Neuronal stem cell (in vitro differentiated cells): ENCODE measurements around the gene SFMBT2.

Experiments used
- DNase-seq: peaks from one replicate; pipeline ENCODE4 v3.0.0-alpha.2; 2013; ENCODE audit warnings: low spot score
- H2AFZ ChIP-seq: one replicate; pipeline ENCODE4 v1.6.1; 2013; ENCODE audit warnings: mild to moderate bottlenecking, low read length, inconsistent platforms
- H2AK5ac ChIP-seq: 2 replicates; pipeline ENCODE4 v1.6.1; 2013; ENCODE audit warnings: low read depth, mild to moderate bottlenecking, inconsistent platforms, low read length, moderate library complexity, mixed read lengths
- H2BK120ac ChIP-seq: 2 replicates; pipeline ENCODE4 v1.6.1; 2013; ENCODE audit warnings: low read depth, mild to moderate bottlenecking, inconsistent platforms, low read length, moderate library complexity, mixed read lengths
- H2BK12ac ChIP-seq: one replicate; pipeline ENCODE4 v1.6.1; 2013; ENCODE audit warnings: low read length, inconsistent platforms
- H2BK15ac ChIP-seq: 2 replicates; pipeline ENCODE4 v1.6.1; 2013; ENCODE audit warnings: mild to moderate bottlenecking, low read length, inconsistent platforms, mixed read lengths
- H2BK5ac ChIP-seq: one replicate; pipeline ENCODE4 v1.6.1; 2013; ENCODE audit warnings: inconsistent platforms, mild to moderate bottlenecking, low read length, moderate library complexity
- H3K14ac ChIP-seq: one replicate; pipeline ENCODE4 v1.6.1; 2013; ENCODE audit warnings: low read length, inconsistent platforms
- H3K18ac ChIP-seq: 2 replicates; pipeline ENCODE4 v1.6.1; 2013; ENCODE audit warnings: low read length, inconsistent platforms
- H3K23ac ChIP-seq: 2 replicates; pipeline ENCODE4 v1.6.1; 2013; ENCODE audit warnings: low read depth, mild to moderate bottlenecking, mixed read lengths, low read length, inconsistent platforms; ENCODE audit not compliant: poor library complexity
- H3K27ac ChIP-seq: replicated peaks from 3 replicates; pipeline ENCODE4 v1.5.1; 2013; ENCODE audit warnings: low read length, inconsistent platforms
- H3K27me3 ChIP-seq, 3 experiments: 2 replicates each; pipeline ENCODE4 v1.6.1; 2013; ENCODE audit warnings: low read length in 3 of 3, mild to moderate bottlenecking in 2 of 3, inconsistent platforms in 1 of 3, low read depth in 1 of 3, mixed read lengths in 1 of 3, moderate library complexity in 1 of 3; ENCODE audit not compliant: control insufficient read depth in 3 of 3, insufficient read depth in 3 of 3
- H3K36me3 ChIP-seq, 2 donors: replicated peaks in 1 of 2; 2 replicates each; pipeline ENCODE4 v1.6.1; 2013; ENCODE audit warnings: low read length in 2 of 2; ENCODE audit not compliant: control insufficient read depth in 2 of 2, insufficient read depth in 2 of 2
- H3K4ac ChIP-seq: 2 replicates; pipeline ENCODE4 v1.6.1; 2013; ENCODE audit warnings: inconsistent platforms, mild to moderate bottlenecking, low read length, moderate library complexity
- H3K4me1 ChIP-seq, 2 donors: 1 replicate in 1 of 2; 2 replicates in 1 of 2; pipeline ENCODE4 v1.6.1; 2013; ENCODE audit warnings: low read length in 2 of 2, low read depth in 1 of 2; ENCODE audit not compliant: control insufficient read depth in 2 of 2, insufficient read depth in 1 of 2
- H3K4me2 ChIP-seq: one replicate; pipeline ENCODE4 v1.6.1; 2013; ENCODE audit warnings: mild to moderate bottlenecking, low read length, inconsistent platforms; ENCODE audit not compliant: insufficient read depth, poor library complexity, severe bottlenecking
- H3K4me3 ChIP-seq, 2 donors: 2 replicates each; pipeline ENCODE4 v1.5.1; 2013; ENCODE audit warnings: low read length in 2 of 2, mild to moderate bottlenecking in 2 of 2, inconsistent platforms in 1 of 2, moderate library complexity in 1 of 2
- H3K79me1 ChIP-seq: one replicate; pipeline ENCODE4 v1.6.1; 2013; ENCODE audit warnings: low read depth, mild to moderate bottlenecking, inconsistent platforms, low read length, moderate library complexity
- H3K9ac ChIP-seq: one replicate; pipeline ENCODE4 v1.6.1; 2013; ENCODE audit warnings: mild to moderate bottlenecking, low read depth, low read length, inconsistent platforms; ENCODE audit not compliant: poor library complexity
- H3K9me3 ChIP-seq, 2 donors: replicated peaks in 1 of 2; 2 replicates each; pipeline versions ENCODE3 to v1.6.1; 2013; ENCODE audit warnings: low read length in 2 of 2, mild to moderate bottlenecking in 2 of 2, inconsistent platforms in 1 of 2, low read depth in 1 of 2, mixed read lengths in 1 of 2, moderate library complexity in 1 of 2; ENCODE audit not compliant: control insufficient read depth in 2 of 2, insufficient read depth in 1 of 2
- H4K8ac ChIP-seq: one replicate; pipeline ENCODE4 v1.6.1; 2013; ENCODE audit warnings: low read depth, mild to moderate bottlenecking, inconsistent platforms, low read length, moderate library complexity
- H4K91ac ChIP-seq: one replicate; pipeline ENCODE4 v1.6.1; 2013; ENCODE audit warnings: low read length, low read depth, mild to moderate bottlenecking, inconsistent platforms; ENCODE audit not compliant: poor library complexity
- WGBS, 2 donors: extraction: QIAGEN DNeasy Blood & Tissue Kit; methylation state at CpG; one replicate each; pipeline ENCODE4 v1.1.7; 2013; ENCODE audit warnings: missing lambda C conversion rate in 2 of 2, mixed read lengths in 1 of 2; ENCODE audit not compliant: insufficient read length in 2 of 2, insufficient replicate concordance in 1 of 2; ENCODE audit errors: extremely low coverage in 2 of 2; 5-methylcytosine and 5-hydroxymethylcytosine counted together

The SFMBT2 gene

GRCh38 chr10:7245505-7245904, 165.3 kb downstream of the SFMBT2 start:
- Histone ChIP-seq H3K18ac (no peak overlapping the region), H4K91ac (no peak overlapping the region), H3K9me3 (no peaks in the 10 kb centered on the region), H4K8ac (no peak overlapping the region), H2AK5ac (no peak overlapping the region), H3K4me3 (no peak overlapping the region), H3K36me3 (no peaks in the 10 kb centered on the region), H3K4ac (no peak overlapping the region), H2BK120ac (no peak overlapping the region), H2BK5ac (no peak overlapping the region), H3K14ac (no peak overlapping the region), H3K23ac (no peak overlapping the region), H3K4me2 (no peak overlapping the region), H2BK12ac (no peak overlapping the region), H3K9ac (no peak overlapping the region), H3K27ac (no peak overlapping the region), H3K27me3 (no peaks in the 10 kb centered on the region), H2AFZ (no peak overlapping the region), H2BK15ac (no peak overlapping the region), H3K4me1 (peaks cover 0 to 5% of the 10 kb centered on the region in 2 donors), H3K79me1 (no peaks in the 10 kb centered on the region)
- no peak for DNase-seq
- no CpG with 5 or more reads among the region's 4 CpGs for WGBS, 2 donors

GRCh38 chr10:7243873-7244272, 167.0 kb downstream of the SFMBT2 start:
- H4K91ac ChIP-seq: no peak overlapping the region
- H3K79me1 ChIP-seq: no peaks in the 10 kb centered on the region
- H3K18ac ChIP-seq: no peak overlapping the region
- no peak overlapping the region for H2BK15ac ChIP-seq
- WGBS, 2 donors: no CpG with 5 or more reads among the region's 3 CpGs
- no peak overlapping the region for H3K14ac ChIP-seq
- no peak overlapping the region for H2AFZ ChIP-seq
- no peak overlapping the region for H3K27ac ChIP-seq
- H3K4ac ChIP-seq: no peak overlapping the region
- no peak overlapping the region for H3K4me3 ChIP-seq
- H2BK120ac ChIP-seq: no peak overlapping the region
- peaks cover 0 to 5% of the 10 kb centered on the region in 2 donors for H3K4me1 ChIP-seq
- no peak overlapping the region for H3K4me2 ChIP-seq
- H3K23ac ChIP-seq: no peak overlapping the region
- no peak overlapping the region for H4K8ac ChIP-seq
- H3K9ac ChIP-seq: no peak overlapping the region
- H3K27me3 ChIP-seq: no peaks in the 10 kb centered on the region
- H3K36me3 ChIP-seq: no peaks in the 10 kb centered on the region
- no peak for DNase-seq
- H2AK5ac ChIP-seq: no peak overlapping the region
- no peak overlapping the region for H2BK5ac ChIP-seq
- no peaks in the 10 kb centered on the region for H3K9me3 ChIP-seq
- no peak overlapping the region for H2BK12ac ChIP-seq

GRCh38 chr10:7243139-7243538, 167.7 kb downstream of the SFMBT2 start:
- no peaks in the 10 kb centered on the region for H3K79me1 ChIP-seq
- no peaks in the 10 kb centered on the region for H3K36me3 ChIP-seq
- WGBS, 2 donors: no CpG with 5 or more reads among the region's 6 CpGs
- H3K9me3 ChIP-seq: no peaks in the 10 kb centered on the region
- H2AFZ ChIP-seq: no peak overlapping the region
- no peak overlapping the region for H3K9ac ChIP-seq
- no peak overlapping the region for H3K14ac ChIP-seq
- H3K4ac ChIP-seq: no peak overlapping the region
- no peak overlapping the region for H4K8ac ChIP-seq
- no peak overlapping the region for H2BK15ac ChIP-seq
- H3K23ac ChIP-seq: no peak overlapping the region
- H4K91ac ChIP-seq: no peak overlapping the region
- H3K4me2 ChIP-seq: no peak overlapping the region
- H3K27me3 ChIP-seq: no peaks in the 10 kb centered on the region
- no peak overlapping the region for H2BK5ac ChIP-seq
- no peak overlapping the region for H3K4me3 ChIP-seq
- no peak overlapping the region for H2BK12ac ChIP-seq
- no peak overlapping the region for H3K27ac ChIP-seq
- peaks cover 0 to 5% of the 10 kb centered on the region in 2 donors for H3K4me1 ChIP-seq
- H3K18ac ChIP-seq: no peak overlapping the region
- no peak overlapping the region for H2AK5ac ChIP-seq
- H2BK120ac ChIP-seq: no peak overlapping the region
- DNase-seq: no peak

- Histone ChIP-seq H4K91ac (no peak overlapping the region), H2BK120ac (no peak overlapping the region), H3K27ac (no peak overlapping the region), H3K4me3 (no peak overlapping the region), H3K27me3 (no peaks in the 10 kb centered on the region), H4K8ac (no peak overlapping the region), H2AFZ (no peak overlapping the region), H3K9me3 (peaks cover 0 to 3% of the 10 kb centered on the region in 2 donors), H3K4me2 (no peak overlapping the region), H3K4ac (no peak overlapping the region), H3K4me1 (peaks cover 0 to 5% of the 10 kb centered on the region in 2 donors), H3K9ac (no peak overlapping the region), H3K36me3 (peaks cover 0 to 2% of the 10 kb centered on the region in 2 donors), H3K79me1 (no peaks in the 10 kb centered on the region), H2AK5ac (no peak overlapping the region), H2BK15ac (no peak overlapping the region), H3K14ac (no peak overlapping the region), H3K18ac (no peak overlapping the region), H2BK12ac (no peak overlapping the region), H3K23ac (no peak overlapping the region), H2BK5ac (no peak overlapping the region)
- WGBS, 2 donors: 40% methylated on average over 1 of the region's 5 CpGs; no CpG with 5 or more reads in 1 of the 2 donors
- no peak for DNase-seq
Observed at GRCh38 chr10:7239312-7239985, 171.4 kb downstream of the SFMBT2 start.
